Lower lobe of right lung (tissue), 2 donors: ENCODE data around the gene SLC12A3. TPM values are rescaled to one million over a fixed set of nuclear protein-coding genes. Genes with fewer than 3 reads are reported as not detected.

Source experiments
- ATAC-seq, 2 donors: fragments of 200-7000 bp; cut with Tn5 transposase; one replicate each; pipeline ENCODE4 v1.9.1; 2020 to 2022; ENCODE audit warnings: mild to moderate bottlenecking in 2 of 2, moderate library complexity in 2 of 2
- DNase-seq: peaks from one replicate; pipeline ENCODE4 v3.0.0-alpha.2; 2020
- H3K27ac ChIP-seq: fragments of 200-600 bp; one replicate; pipeline ENCODE4 v1.8.0; 2022
- H3K27me3 ChIP-seq: fragments of 200-600 bp; one replicate; pipeline ENCODE4 v1.8.0; 2022; ENCODE audit warnings: low read depth
- H3K36me3 ChIP-seq: fragments of 200-600 bp; one replicate; pipeline ENCODE4 v1.8.0; 2022; ENCODE audit warnings: mild to moderate bottlenecking
- H3K4me1 ChIP-seq: fragments of 200-600 bp; one replicate; pipeline ENCODE4 v1.8.0; 2022
- H3K4me3 ChIP-seq: fragments of 200-600 bp; one replicate; pipeline ENCODE4 v1.8.0; 2022; ENCODE audit warnings: mild to moderate bottlenecking
- H3K9me3 ChIP-seq: fragments of 200-600 bp; one replicate; pipeline ENCODE4 v1.8.0; 2022
- intact Hi-C: fragments of 100-400 bp; cut with DNase I; formaldehyde crosslinking; loops from one replicate; pipeline ENCODE4 v1.11.0; 2022
- total RNA-seq: library from RNA; stranded (reverse); fragmentation: NEBNext Ultra II Directional; extraction: Animal tissue kit (Norgen Biotek cat#: 25700); gene quantifications from one replicate; pipeline ENCODE4 v1.2.1, GENCODE V29; 2021
- TF ChIP-seq, protein P1 (sequence below): fragments of 200-600 bp; IDR thresholded peaks from one replicate; pipeline ENCODE4 v1.8.0; 2022; ENCODE audit warnings: antibody characterized with exemption, mild to moderate bottlenecking
- donor health status: DM: no; HTN: yes; CAD: no; lungs with severe emphysema.

The SLC12A3 gene
- total RNA-seq, 1 donor from 2014 or later, result not detected

DNA sequence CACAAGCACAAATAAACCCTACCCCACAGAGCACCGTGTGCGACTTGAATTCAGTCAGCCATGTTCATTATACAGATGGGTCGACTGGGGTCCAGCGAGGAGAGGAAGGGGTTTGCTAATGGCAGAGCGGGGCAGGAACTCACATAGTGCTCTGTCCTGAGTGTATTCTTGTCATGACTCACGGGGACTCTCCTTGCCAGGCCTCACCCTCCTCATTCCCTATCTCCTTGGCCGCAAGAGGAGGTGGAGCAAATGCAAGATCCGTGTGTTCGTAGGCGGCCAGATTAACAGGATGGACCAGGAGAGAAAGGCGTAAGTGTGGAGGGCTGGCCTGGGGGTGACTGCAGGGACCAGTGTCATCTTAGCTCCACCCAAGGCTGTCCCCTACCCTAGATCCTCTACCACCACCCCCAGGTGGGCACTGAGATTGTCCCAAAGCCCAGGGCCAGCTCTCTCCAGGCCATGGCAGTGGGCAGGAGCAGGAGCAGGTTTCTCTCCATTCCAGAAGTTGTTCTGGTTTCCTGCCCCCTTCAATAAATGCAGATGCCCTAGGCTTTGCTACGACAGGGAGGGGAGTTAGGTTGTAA, 29.4 kb downstream of the SLC12A3 start:
- intact Hi-C loops, result no loop called here
- ATAC-seq, result no peak
- H3K27ac ChIP-seq, result no peak overlapping the region

DNA sequence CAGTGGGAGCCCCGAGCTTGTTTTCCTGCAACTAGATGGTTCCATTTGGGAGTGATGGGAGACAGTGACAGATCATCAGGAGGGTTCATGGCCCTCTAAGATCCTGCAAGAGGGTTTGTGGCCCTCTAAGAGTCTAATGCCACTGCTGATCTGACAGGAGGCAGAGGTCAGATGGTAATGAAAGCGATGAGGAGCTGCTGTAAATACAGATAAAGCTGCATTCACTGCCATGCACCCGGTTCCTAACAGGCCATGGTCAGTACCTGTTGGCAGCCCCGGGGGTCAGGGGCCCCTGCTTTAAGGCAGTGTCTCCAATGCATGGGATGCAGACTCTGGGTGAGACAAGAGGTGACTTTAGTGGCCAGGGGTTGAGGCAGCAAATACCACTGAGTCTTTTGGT, 30.8 kb downstream of the SLC12A3 start:
- no peak overlapping the region for H3K4me3 ChIP-seq
- H3K4me1 ChIP-seq, result no peaks in the 10 kb centered on the region
- TF ChIP-seq, protein P1, sequence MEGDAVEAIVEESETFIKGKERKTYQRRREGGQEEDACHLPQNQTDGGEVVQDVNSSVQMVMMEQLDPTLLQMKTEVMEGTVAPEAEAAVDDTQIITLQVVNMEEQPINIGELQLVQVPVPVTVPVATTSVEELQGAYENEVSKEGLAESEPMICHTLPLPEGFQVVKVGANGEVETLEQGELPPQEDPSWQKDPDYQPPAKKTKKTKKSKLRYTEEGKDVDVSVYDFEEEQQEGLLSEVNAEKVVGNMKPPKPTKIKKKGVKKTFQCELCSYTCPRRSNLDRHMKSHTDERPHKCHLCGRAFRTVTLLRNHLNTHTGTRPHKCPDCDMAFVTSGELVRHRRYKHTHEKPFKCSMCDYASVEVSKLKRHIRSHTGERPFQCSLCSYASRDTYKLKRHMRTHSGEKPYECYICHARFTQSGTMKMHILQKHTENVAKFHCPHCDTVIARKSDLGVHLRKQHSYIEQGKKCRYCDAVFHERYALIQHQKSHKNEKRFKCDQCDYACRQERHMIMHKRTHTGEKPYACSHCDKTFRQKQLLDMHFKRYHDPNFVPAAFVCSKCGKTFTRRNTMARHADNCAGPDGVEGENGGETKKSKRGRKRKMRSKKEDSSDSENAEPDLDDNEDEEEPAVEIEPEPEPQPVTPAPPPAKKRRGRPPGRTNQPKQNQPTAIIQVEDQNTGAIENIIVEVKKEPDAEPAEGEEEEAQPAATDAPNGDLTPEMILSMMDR, result no peak
- no peak overlapping the region for H3K27ac ChIP-seq
- DNase-seq (no peak), ATAC-seq (no peak)
- no peaks in the 10 kb centered on the region for H3K27me3 ChIP-seq
- no peaks in the 10 kb centered on the region for H3K9me3 ChIP-seq
- intact Hi-C loops, result no loop called here
- H3K36me3 ChIP-seq, result no peaks in the 10 kb centered on the region

More for the DNA sequence above, 29.4 kb downstream of the SLC12A3 start:
- H3K4me1 ChIP-seq, result no peaks in the 10 kb centered on the region
- H3K27me3 ChIP-seq, result no peaks in the 10 kb centered on the region
- DNase-seq, result no peak
- H3K36me3 ChIP-seq, result no peaks in the 10 kb centered on the region
- no peaks in the 10 kb centered on the region for H3K9me3 ChIP-seq
- TF ChIP-seq, protein P1, result no peak
- H3K4me3 ChIP-seq, result no peak overlapping the region

DNA sequence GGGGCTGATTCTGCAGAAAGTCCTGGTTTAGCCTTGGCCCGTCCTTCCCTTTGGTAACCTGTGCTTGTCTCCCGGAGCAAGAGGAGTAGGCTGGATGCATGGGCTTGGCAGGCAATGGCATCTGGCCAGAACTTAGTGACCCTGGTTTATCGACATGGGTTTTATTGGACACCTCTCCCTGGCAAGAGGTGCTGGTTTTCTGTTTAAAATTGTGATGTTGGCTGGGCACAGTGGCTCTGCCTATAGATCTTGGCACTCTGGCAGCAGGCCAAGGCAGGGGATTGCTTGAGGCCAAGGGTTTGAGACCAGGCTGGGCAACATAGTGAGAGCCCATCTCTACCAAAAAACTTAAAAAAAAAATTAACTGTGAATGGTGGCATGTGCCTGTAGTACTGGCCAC, 31.2 kb downstream of the SLC12A3 start:
- no peak for ATAC-seq
- Histone ChIP-seq H3K9me3 (no peaks in the 10 kb centered on the region), H3K4me1 (no peaks in the 10 kb centered on the region), H3K36me3 (no peaks in the 10 kb centered on the region), H3K27ac (no peak overlapping the region), H3K4me3 (no peak overlapping the region), H3K27me3 (no peaks in the 10 kb centered on the region)
- TF ChIP-seq, protein P1, result no peak
- DNase-seq, result no peak
- intact Hi-C loops, result no loop called here

DNA sequence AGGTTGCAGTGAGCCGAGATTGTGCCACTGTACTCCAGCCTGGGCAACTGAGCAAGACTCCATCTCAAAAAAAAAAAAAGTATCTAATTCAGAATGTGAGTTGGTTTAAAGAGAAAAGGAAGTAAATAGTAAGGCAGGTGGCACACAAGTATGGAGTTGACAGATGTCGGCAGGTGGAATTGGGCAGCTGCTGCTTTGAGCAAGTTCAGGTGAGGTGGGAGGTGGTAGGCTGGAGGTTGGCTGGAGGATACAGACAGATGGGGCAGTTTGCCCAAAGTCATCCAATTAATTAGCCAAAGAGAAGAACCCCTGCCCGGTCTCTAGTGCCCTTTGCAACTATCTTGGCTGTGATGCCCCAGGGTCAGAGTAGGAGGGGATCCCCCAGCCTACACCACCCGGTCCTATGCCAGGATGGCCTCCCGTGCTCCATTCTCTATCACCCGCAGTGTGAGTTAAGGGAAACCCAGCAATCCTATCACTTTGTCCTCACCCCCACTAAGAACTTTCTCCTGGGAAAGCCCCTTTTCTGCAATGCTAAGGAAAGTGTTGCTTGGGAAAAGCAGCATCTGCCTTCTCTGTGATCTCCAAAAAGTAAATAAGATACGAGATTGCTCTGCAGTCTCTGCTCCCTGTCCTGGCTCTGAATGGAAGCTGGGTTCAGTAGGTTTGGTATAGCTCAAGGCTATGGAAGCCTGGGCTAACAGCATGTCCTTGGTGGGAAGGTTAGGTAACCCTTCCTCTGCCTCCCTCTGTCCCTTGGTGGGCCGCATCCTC, 32.2 kb downstream of the SLC12A3 start:
- Histone ChIP-seq H3K4me1 (no peaks in the 10 kb centered on the region), H3K27me3 (no peaks in the 10 kb centered on the region), H3K36me3 (no peaks in the 10 kb centered on the region), H3K27ac (no peak overlapping the region), H3K4me3 (no peak overlapping the region), H3K9me3 (no peaks in the 10 kb centered on the region)
- intact Hi-C loops, result no loop called here
- TF ChIP-seq, protein P1, result no peak
- ATAC-seq (no peak), DNase-seq (no peak)

DNA sequence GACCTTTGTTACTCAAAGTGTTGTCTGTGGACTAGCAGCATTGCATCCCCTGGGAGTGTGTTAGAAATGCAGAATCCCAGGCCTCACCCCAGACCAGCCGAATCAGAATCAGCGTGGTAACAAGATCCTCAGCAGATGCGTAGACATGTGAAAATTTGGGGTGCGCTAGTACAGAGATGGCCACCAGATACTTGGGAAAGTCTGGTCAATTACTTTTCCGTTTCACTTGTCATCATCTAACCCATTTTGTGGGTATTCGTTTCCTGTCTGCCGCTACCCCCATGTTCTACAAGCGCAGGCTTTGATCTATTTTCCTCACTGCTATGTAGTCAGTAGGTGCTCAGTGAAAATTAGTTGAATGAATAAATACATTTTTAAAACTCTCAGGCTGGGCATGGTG, 33.8 kb downstream of the SLC12A3 start:
- Histone ChIP-seq H3K27me3 (no peaks in the 10 kb centered on the region), H3K9me3 (no peaks in the 10 kb centered on the region), H3K36me3 (no peaks in the 10 kb centered on the region), H3K4me3 (no peak overlapping the region), H3K4me1 (no peaks in the 10 kb centered on the region), H3K27ac (no peak overlapping the region)
- intact Hi-C loops, result no loop called here
- DNase-seq, result no peak
- ATAC-seq, result no peak
- TF ChIP-seq, protein P1, result no peak
